ENCODE results near the gene LRRC4B. TPM values are rescaled to one million over a fixed set of nuclear protein-coding genes. Genes with fewer than 3 reads are reported as not detected.
"Not testable (repeated sequence)": the region's sequence is repeated elsewhere in the genome, so short reads cannot be mapped to it uniquely, and the experiment has no call there.

The LRRC4B gene
- total RNA-seq, 1 donor from 2014 or later: not detected

DNA sequence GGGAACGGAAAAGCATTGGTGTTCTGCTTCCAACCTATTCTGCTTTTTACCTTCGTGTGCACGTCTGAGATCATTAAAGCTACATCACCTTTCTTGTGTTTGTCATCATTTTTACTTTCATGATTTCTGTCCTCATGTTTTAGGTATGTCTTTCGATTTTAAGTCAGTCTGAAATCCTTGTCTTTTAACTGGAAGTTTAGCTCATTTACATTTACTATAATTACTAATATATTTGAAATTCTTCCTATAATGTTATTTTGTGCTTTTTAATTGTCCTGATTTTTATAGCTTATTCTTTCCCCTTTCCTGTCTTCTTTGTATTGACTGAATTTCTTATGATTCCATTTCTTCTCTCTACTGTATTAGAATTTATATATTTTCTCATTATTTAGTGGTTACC, 35.3 kb downstream of the LRRC4B start:
- Mint-ChIP-seq H3K36me3 (ENCODE audit: low read depth, unreplicated experiment) (no peaks in the 10 kb centered on the region), H3K27me3 (ENCODE audit: low read depth, unreplicated experiment) (no peaks in the 10 kb centered on the region), H3K4me3 (ENCODE audit: unreplicated experiment) (no peak overlapping the region), H3K9me3 (ENCODE audit: unreplicated experiment) (peaks cover 18% of the 10 kb centered on the region), H3K4me1 (ENCODE audit: low read depth, unreplicated experiment) (no peaks in the 10 kb centered on the region), H3K27ac (ENCODE audit: unreplicated experiment) (no peak overlapping the region)
- Histone ChIP-seq H3K4me2 (ENCODE audit: low read length) (no peak overlapping the region), H3K27ac (ENCODE audit: low read depth, low read length) (no peak overlapping the region), H3K27me3 (ENCODE audit: insufficient read depth, low read length) (no peaks in the 10 kb centered on the region), H3K4me1 (ENCODE audit: insufficient read depth, low read length) (no peaks in the 10 kb centered on the region), H3K79me2 (ENCODE audit: insufficient read depth, low read length) (no peaks in the 10 kb centered on the region), H3K36me3 (ENCODE audit: insufficient read depth, low read length) (no peaks in the 10 kb centered on the region), H3K4me3 (ENCODE audit: insufficient read depth, low read depth, low read length) (no peak overlapping the region), H2AFZ (ENCODE audit: low read depth, low read length) (no peak overlapping the region), H4K20me1 (ENCODE audit: insufficient read depth, low read length) (no peaks in the 10 kb centered on the region), H3K9me3 (ENCODE audit: insufficient read depth, low read depth, low read length) (peaks cover 8% of the 10 kb centered on the region), H3K9ac (ENCODE audit: low read length) (no peak overlapping the region)
- no peak for DNase-seq (ENCODE audit: low read depth)
- FAIRE-seq: no peak
- no peak for TF ChIP-seq EZH2 (IDR thresholded peaks at IDR 0.05; ENCODE audit: insufficient read depth, low read length)
- TF ChIP-seq CTCF (IDR thresholded peaks at IDR 0.05; ENCODE audit: insufficient read depth, low read depth, low read length): no peak

DNA sequence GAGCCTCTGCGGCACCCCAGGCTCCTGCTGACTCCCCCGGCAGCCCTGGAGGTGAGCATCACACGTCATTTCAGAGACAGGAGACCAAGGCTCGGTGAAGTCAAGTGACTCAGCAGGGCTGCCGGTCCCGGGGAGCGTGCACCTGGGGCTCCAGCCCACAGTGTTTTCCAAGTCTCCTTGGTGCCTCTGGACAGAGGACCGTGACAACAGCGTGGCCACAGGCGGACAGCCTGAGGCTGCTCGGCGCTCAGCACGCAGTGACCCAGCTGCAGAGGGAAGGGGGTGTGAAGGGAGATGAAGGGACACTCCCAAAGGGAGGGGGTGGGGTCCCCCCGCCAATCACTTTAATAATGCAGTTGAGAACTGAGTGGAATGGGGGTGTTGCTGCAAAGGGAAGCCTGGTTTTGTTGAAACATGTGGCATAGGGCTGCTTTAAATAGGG, 37.0 kb downstream of the LRRC4B start:
- Histone ChIP-seq H3K27me3 (ENCODE audit: insufficient read depth, low read length) (no peaks in the 10 kb centered on the region), H3K79me2 (ENCODE audit: insufficient read depth, low read length) (no peaks in the 10 kb centered on the region), H3K4me3 (ENCODE audit: insufficient read depth, low read depth, low read length) (no peak overlapping the region), H3K36me3 (ENCODE audit: insufficient read depth, low read length) (no peaks in the 10 kb centered on the region), H3K27ac (ENCODE audit: low read depth, low read length) (no peak overlapping the region), H2AFZ (ENCODE audit: low read depth, low read length) (no peak overlapping the region), H3K4me2 (ENCODE audit: low read length) (no peak overlapping the region), H4K20me1 (ENCODE audit: insufficient read depth, low read length) (no peaks in the 10 kb centered on the region), H3K4me1 (ENCODE audit: insufficient read depth, low read length) (no peaks in the 10 kb centered on the region), H3K9me3 (ENCODE audit: insufficient read depth, low read depth, low read length) (peaks cover 8% of the 10 kb centered on the region), H3K9ac (ENCODE audit: low read length) (no peak overlapping the region)
- DNase-seq (ENCODE audit: low read depth): no peak
- Mint-ChIP-seq H3K9me3 (ENCODE audit: unreplicated experiment) (peaks cover 12% of the 10 kb centered on the region), H3K36me3 (ENCODE audit: low read depth, unreplicated experiment) (no peaks in the 10 kb centered on the region), H3K4me3 (ENCODE audit: unreplicated experiment) (no peak overlapping the region), H3K27me3 (ENCODE audit: low read depth, unreplicated experiment) (no peaks in the 10 kb centered on the region), H3K4me1 (ENCODE audit: low read depth, unreplicated experiment) (no peaks in the 10 kb centered on the region), H3K27ac (ENCODE audit: unreplicated experiment) (no peak overlapping the region)
- TF ChIP-seq EZH2 (IDR thresholded peaks at IDR 0.05; ENCODE audit: insufficient read depth, low read length) (no peak), CTCF (IDR thresholded peaks at IDR 0.05; ENCODE audit: insufficient read depth, low read depth, low read length) (no peak)
- FAIRE-seq: no peak

DNA sequence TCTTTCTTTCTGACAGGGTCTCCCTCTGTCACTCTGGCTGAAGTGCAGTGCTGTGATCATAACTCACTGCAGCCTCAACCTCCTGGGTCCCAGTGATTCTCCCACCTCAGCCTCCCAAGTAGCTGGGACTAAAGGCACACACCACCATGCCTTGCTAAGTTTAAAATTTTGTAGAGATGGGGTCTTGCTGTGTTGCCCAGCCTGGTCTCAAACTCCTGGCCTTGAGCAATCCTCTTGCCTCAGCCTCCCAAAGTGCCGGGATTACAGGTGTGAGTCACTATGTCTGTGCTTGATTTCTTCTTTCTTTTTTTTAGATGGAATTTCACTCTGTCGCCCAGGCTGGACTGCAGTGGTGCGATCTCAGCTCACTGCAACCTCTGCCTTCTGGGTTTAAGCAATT, 40.2 kb downstream of the LRRC4B start:
- H3K9me3 ChIP-seq (ENCODE audit: insufficient read depth, low read depth, low read length); DNase-seq (ENCODE audit: low read depth); FAIRE-seq; H3K27ac Mint-ChIP-seq (ENCODE audit: unreplicated experiment); H3K27me3 ChIP-seq (ENCODE audit: insufficient read depth, low read length); H3K27me3 Mint-ChIP-seq (ENCODE audit: low read depth, unreplicated experiment); H3K4me1 ChIP-seq (ENCODE audit: insufficient read depth, low read length); H3K27ac ChIP-seq (ENCODE audit: low read depth, low read length); H3K36me3 ChIP-seq (ENCODE audit: insufficient read depth, low read length); H3K79me2 ChIP-seq (ENCODE audit: insufficient read depth, low read length); H2AFZ ChIP-seq (ENCODE audit: low read depth, low read length); H3K4me1 Mint-ChIP-seq (ENCODE audit: low read depth, unreplicated experiment); H3K36me3 Mint-ChIP-seq (ENCODE audit: low read depth, unreplicated experiment); H4K20me1 ChIP-seq (ENCODE audit: insufficient read depth, low read length); H3K4me3 ChIP-seq (ENCODE audit: insufficient read depth, low read depth, low read length); H3K4me3 Mint-ChIP-seq (ENCODE audit: unreplicated experiment); H3K4me2 ChIP-seq (ENCODE audit: low read length); H3K9ac ChIP-seq (ENCODE audit: low read length): not testable (repeated sequence)
- H3K9me3 Mint-ChIP-seq (ENCODE audit: unreplicated experiment): peaks cover 14% of the 10 kb centered on the region

All from astrocyte (in vitro differentiated cells and primary cell).